IMR-90 (cell line): ENCODE results near the gene LYSMD2. TPM values are rescaled to one million over a fixed set of nuclear protein-coding genes. Genes with fewer than 3 reads are reported as not detected.
A peak's percentile ranks its signal among the peaks of the same experiment; 100 is the strongest.

ENCODE experiments used
- ATAC-seq: fragments of 200-7000 bp; cut with Tn5 transposase; 2 replicates; pipeline ENCODE4 v1.9.1; 2020; ENCODE audit warnings: low read depth, mild to moderate bottlenecking, moderate library complexity
- BruUV-seq: library from RNA; stranded (reverse); fragments of 400-500 nt; replicated peaks from 2 replicates; lab custom pipeline; 2021; lab: Mats Ljungman, UMichigan
- CTCF ChIA-PET: fragments of 300-600 bp; formaldehyde crosslinking; extraction: SDS; loops from one replicate; lab custom pipeline; 2021; ENCODE audit warnings: antibody characterized with exemption; lab: Yijun Ruan, JAX
- POLR2A ChIA-PET: fragments of 300-600 bp; sonication (Branson Sonifier 250); formaldehyde crosslinking; loops from one replicate; lab custom pipeline; 2022; ENCODE audit warnings: antibody characterized with exemption; ENCODE audit not compliant: unreplicated experiment; lab: Charles Lee
- DNase-seq: peaks from one replicate; pipeline ENCODE4 v3.0.0; 2013
- H2AFZ ChIP-seq: replicated peaks from 2 replicates; pipeline ENCODE3; 2013; ENCODE audit warnings: low read length, mild to moderate bottlenecking; ENCODE audit not compliant: poor library complexity
- H2AK5ac ChIP-seq: 2 replicates; pipeline ENCODE4 v1.6.1; 2013; ENCODE audit warnings: low read depth, low read length, inconsistent platforms
- H2AK9ac ChIP-seq: replicated peaks from 2 replicates; pipeline ENCODE3; 2013; ENCODE audit warnings: mild to moderate bottlenecking, low read depth, low read length, moderate library complexity; ENCODE audit not compliant: poor library complexity
- H2BK120ac ChIP-seq: 2 replicates; pipeline ENCODE4 v1.6.1; 2013; ENCODE audit warnings: low read depth, low read length, inconsistent platforms
- H2BK15ac ChIP-seq: 3 replicates; pipeline ENCODE4 v1.6.1; 2013; ENCODE audit warnings: low read depth, low read length, inconsistent platforms
- H2BK20ac ChIP-seq: 2 replicates; pipeline ENCODE4 v1.6.1; 2013; ENCODE audit warnings: low read depth, mild to moderate bottlenecking, inconsistent platforms, low read length, moderate library complexity
- H2BK5ac ChIP-seq: 2 replicates; pipeline ENCODE4 v1.6.1; 2013; ENCODE audit warnings: mild to moderate bottlenecking, low read depth, low read length, inconsistent platforms; ENCODE audit not compliant: poor library complexity, severe bottlenecking
- H3K14ac ChIP-seq: replicated peaks from 2 replicates; pipeline ENCODE4 v1.6.1; 2013; ENCODE audit warnings: low read depth, low read length, inconsistent platforms
- H3K18ac ChIP-seq: 2 replicates; pipeline ENCODE4 v1.6.1; 2013; ENCODE audit warnings: low read depth, low read length, control low read depth
- H3K23ac ChIP-seq: 2 replicates; pipeline ENCODE4 v1.6.1; 2013; ENCODE audit warnings: low read depth, low read length, inconsistent platforms
- H3K27ac ChIP-seq: 2 replicates; pipeline ENCODE4 v1.5.1; 2013; ENCODE audit warnings: mild to moderate bottlenecking, control low read depth, low read length; ENCODE audit not compliant: insufficient read depth
- H3K27me3 ChIP-seq: 2 replicates; pipeline ENCODE4 v1.6.1; 2013; ENCODE audit warnings: low read length; ENCODE audit not compliant: control insufficient read depth, insufficient read depth
- H3K36me3 ChIP-seq: 2 replicates; pipeline ENCODE4 v1.6.1; 2013; ENCODE audit warnings: low read length, mixed read lengths; ENCODE audit not compliant: control insufficient read depth, insufficient read depth
- H3K4ac ChIP-seq: 2 replicates; pipeline ENCODE4 v1.6.1; 2013; ENCODE audit warnings: low read depth, low read length, inconsistent platforms
- H3K4me1 ChIP-seq: 2 replicates; pipeline ENCODE4 v1.6.1; 2013; ENCODE audit warnings: low read length, mixed read lengths; ENCODE audit not compliant: control insufficient read depth, insufficient read depth
- H3K4me2 ChIP-seq: 2 replicates; pipeline ENCODE4 v1.6.1; 2013; ENCODE audit warnings: low read depth, mild to moderate bottlenecking, control low read depth, low read length, moderate library complexity
- H3K4me3 ChIP-seq: 2 replicates; pipeline ENCODE4 v1.5.1; 2013; ENCODE audit warnings: low read depth, mild to moderate bottlenecking, control low read depth, low read length, moderate library complexity; ENCODE audit not compliant: insufficient read depth
- H3K56ac ChIP-seq: 2 replicates; pipeline ENCODE4 v1.6.1; 2013; ENCODE audit warnings: low read length, inconsistent platforms; ENCODE audit not compliant: insufficient read depth; ENCODE audit errors: extremely low read depth
- H3K79me1 ChIP-seq, 2 experiments: 2 replicates each; pipeline ENCODE4 v1.6.1; 2013; ENCODE audit warnings: low read length in 2 of 2, inconsistent platforms in 1 of 2, low read depth in 1 of 2
- H3K9ac ChIP-seq: 2 replicates; pipeline ENCODE4 v1.6.1; 2013; ENCODE audit warnings: low read depth, low read length, control low read depth
- H3K9me1 ChIP-seq: 2 replicates; pipeline ENCODE4 v1.6.1; 2013; ENCODE audit warnings: low read length, inconsistent platforms; ENCODE audit not compliant: insufficient read depth
- H3K9me3 ChIP-seq: 2 replicates; pipeline ENCODE4 v1.6.1; 2013; ENCODE audit warnings: low read length; ENCODE audit not compliant: control insufficient read depth, insufficient read depth
- H4K20me1 ChIP-seq: 2 replicates; pipeline ENCODE4 v1.6.1; 2013; ENCODE audit warnings: low read length, inconsistent platforms; ENCODE audit not compliant: insufficient read depth
- H4K5ac ChIP-seq: 2 replicates; pipeline ENCODE4 v1.6.1; 2013; ENCODE audit warnings: mild to moderate bottlenecking, low read depth, low read length, control low read depth
- H4K8ac ChIP-seq, 2 experiments: 2 replicates each; pipeline ENCODE4 v1.6.1; 2013; ENCODE audit warnings: low read depth in 2 of 2, low read length in 2 of 2, control low read depth in 1 of 2, inconsistent platforms in 1 of 2
- H4K91ac ChIP-seq: 2 replicates; pipeline ENCODE4 v1.6.1; 2013; ENCODE audit warnings: low read depth, low read length, inconsistent platforms; ENCODE audit not compliant: insufficient read depth
- BHLHE40 ChIP-seq: fragments of 150-350 bp; IDR thresholded peaks from 2 replicates; pipeline ENCODE4 v1.6.1; 2016; ENCODE audit warnings: mild to moderate bottlenecking, low read depth, low read length
- CTCF ChIP-seq: conservative IDR thresholded peaks from 2 replicates; pipeline ENCODE4 v1.5.1; 2012; ENCODE audit warnings: mild to moderate bottlenecking, low read depth, low read length, improper control_type of control experiment
- FOS ChIP-seq: fragments of 150-350 bp; IDR thresholded peaks from 2 replicates; pipeline ENCODE4 v1.6.1; 2016; ENCODE audit warnings: low read depth, low read length
- MXI1 ChIP-seq: IDR thresholded peaks from 2 replicates; pipeline ENCODE4 v1.6.1; 2012; ENCODE audit warnings: low read depth, mild to moderate bottlenecking, low read length, moderate library complexity, borderline replicate concordance
- NFE2L2 ChIP-seq: fragments of 150-350 bp; IDR thresholded peaks from 2 replicates; pipeline ENCODE4 v1.6.1; 2016; ENCODE audit warnings: low read depth, mild to moderate bottlenecking, low read length
- RCOR1 ChIP-seq: IDR thresholded peaks from 2 replicates; pipeline ENCODE4 v1.6.1; 2012; ENCODE audit warnings: mild to moderate bottlenecking, low read length, improper control_type of control experiment; ENCODE audit not compliant: insufficient replicate concordance
- SMC3 ChIP-seq: fragments of 150-350 bp; IDR thresholded peaks from 2 replicates; pipeline ENCODE4 v1.6.1; 2016; ENCODE audit warnings: low read depth, mild to moderate bottlenecking, antibody characterized with exemption, low read length, moderate library complexity
- USF2 ChIP-seq: fragments of 150-350 bp; IDR thresholded peaks from 2 replicates; pipeline ENCODE4 v1.6.1; 2017; ENCODE audit warnings: mild to moderate bottlenecking, antibody characterized with exemption, low read length, low read depth
- WGBS, 2 experiments: methylation state at CpG; one replicate each; pipeline versions ENCODE4 v1.1.5 to v1.1.7; 2013; ENCODE audit warnings: missing lambda C conversion rate in 2 of 2; ENCODE audit not compliant: insufficient read length in 1 of 2; ENCODE audit errors: extremely low coverage in 2 of 2; 5-methylcytosine and 5-hydroxymethylcytosine counted together
- dilution Hi-C: fragments of 300-500 bp; cut with HindIII; formaldehyde crosslinking; loops from one replicate; pipeline ENCODE4 v1.14.3; 2018; ENCODE audit warnings: low sequenced_read_pairs; ENCODE audit not compliant: unreplicated experiment
- in situ Hi-C: fragments of 300-500 bp; cut with MboI; formaldehyde crosslinking; loops from 3 replicates; pipeline ENCODE4 v1.14.3; 2019; ENCODE audit warnings: low sequenced_read_pairs, inconsistent platforms, mixed read lengths
- intact Hi-C: fragments of 100-400 bp; cut with micrococcal nuclease; formaldehyde crosslinking; loops from 2 replicates; pipeline ENCODE4 v1.10.0; 2022
- polyA plus RNA-seq, 3 experiments: library from polyadenylated mRNA; depleted of rRNA; stranded (reverse); fragments of >200 nt; gene quantifications; 2 replicates each; pipeline ENCODE4 v1.2.3, GENCODE V29; 2012; ENCODE audit warnings: low replicate concordance in 1 of 3
- total RNA-seq: library from RNA; depleted of rRNA; stranded (reverse); fragments of >200 nt; gene quantifications from 2 replicates; pipeline ENCODE4 v1.2.3, GENCODE V29; 2012

The LYSMD2 gene
- total and polyA plus RNA-seq, 2 of the 4 experiments (the other 2 are of a cell fraction) = 5.9 to 6.0 TPM

GRCh38 chr15:51681303-51681963 lies 56.0 kb downstream of the LYSMD2 start, which contains the start of gene SCG3:
TSS of gene SCG3 (plus strand) at chr15:51681503. CDS start at chr15:51681756, 253 bp downstream.
- DNase-seq (peak; percentile 65), ATAC-seq (peak; percentile 95)
- H3K9me1 ChIP-seq = no peaks in the 10 kb centered on the region
- no peak within 1 kb of the TSS for H2AK9ac ChIP-seq
- H3K14ac ChIP-seq = no peak within 1 kb of the TSS
- H3K4me2 ChIP-seq = peak within 1 kb of the TSS; percentile 39; the same call in 1 of the 2 replicates
- intact Hi-C loops (no loop called here), in situ Hi-C loops (no loop called here), dilution Hi-C loops (no loop called here)
- H3K18ac ChIP-seq = no peak within 1 kb of the TSS
- H4K20me1 ChIP-seq = no peaks in the 10 kb centered on the region
- H2AFZ ChIP-seq = peak within 1 kb of the TSS; percentile 3
- H2BK15ac ChIP-seq = no peak within 1 kb of the TSS
- no peak within 1 kb of the TSS for H3K4ac ChIP-seq
- no peak within 1 kb of the TSS for H3K4me3 ChIP-seq
- H4K91ac ChIP-seq = no peak within 1 kb of the TSS
- BruUV-seq = no TSS peak
- no peak within 1 kb of the TSS for H3K23ac ChIP-seq
- H4K5ac ChIP-seq = no peak within 1 kb of the TSS
- no peaks in the 10 kb centered on the region for H3K79me1 ChIP-seq
- H2BK20ac ChIP-seq = no peak within 1 kb of the TSS
- ChIA-PET CTCF (interaction anchor here (0.9 to 1.8 kb wide), 2 partner anchors 9 to 78 kb away, joined by 3 to 4 read pairs; no protein-coding TSS in a partner anchor), POLR2A (no interaction called here)
- H2BK5ac ChIP-seq = no peak within 1 kb of the TSS
- peaks cover 8% of the 10 kb centered on the region for H3K27me3 ChIP-seq
- H3K56ac ChIP-seq = no peak within 1 kb of the TSS
- H3K4me1 ChIP-seq = no peaks in the 10 kb centered on the region
- 7% methylated on average over 14 of the region's 38 CpGs; no CpG with 5 or more reads in 1 of the 2 experiments for WGBS, 2 experiments
- TF ChIP-seq BHLHE40 (no peak), CTCF (no peak), SMC3 (no peak), MXI1 (0 out of 2 replicates have a peak, but pooled peaks have one; percentile 11), FOS (no peak), USF2 (no peak), NFE2L2 (no peak), RCOR1 (peak; percentile 42)
- no peak within 1 kb of the TSS for H4K8ac ChIP-seq
- H3K9ac ChIP-seq = no peak within 1 kb of the TSS
- no peak within 1 kb of the TSS for H3K27ac ChIP-seq
- no peak within 1 kb of the TSS for H2AK5ac ChIP-seq
- no peaks in the 10 kb centered on the region for H3K36me3 ChIP-seq
- no peak within 1 kb of the TSS for H2BK120ac ChIP-seq
- H3K9me3 ChIP-seq = no peaks in the 10 kb centered on the region
